Central memory CD4-positive, alpha-beta T cell (primary cell): ENCODE measurements around the gene SIX4.

Source experiments
- DNase-seq: peaks from one replicate; pipeline ENCODE4 v3.0.0; 2022

The SIX4 gene

DNA sequence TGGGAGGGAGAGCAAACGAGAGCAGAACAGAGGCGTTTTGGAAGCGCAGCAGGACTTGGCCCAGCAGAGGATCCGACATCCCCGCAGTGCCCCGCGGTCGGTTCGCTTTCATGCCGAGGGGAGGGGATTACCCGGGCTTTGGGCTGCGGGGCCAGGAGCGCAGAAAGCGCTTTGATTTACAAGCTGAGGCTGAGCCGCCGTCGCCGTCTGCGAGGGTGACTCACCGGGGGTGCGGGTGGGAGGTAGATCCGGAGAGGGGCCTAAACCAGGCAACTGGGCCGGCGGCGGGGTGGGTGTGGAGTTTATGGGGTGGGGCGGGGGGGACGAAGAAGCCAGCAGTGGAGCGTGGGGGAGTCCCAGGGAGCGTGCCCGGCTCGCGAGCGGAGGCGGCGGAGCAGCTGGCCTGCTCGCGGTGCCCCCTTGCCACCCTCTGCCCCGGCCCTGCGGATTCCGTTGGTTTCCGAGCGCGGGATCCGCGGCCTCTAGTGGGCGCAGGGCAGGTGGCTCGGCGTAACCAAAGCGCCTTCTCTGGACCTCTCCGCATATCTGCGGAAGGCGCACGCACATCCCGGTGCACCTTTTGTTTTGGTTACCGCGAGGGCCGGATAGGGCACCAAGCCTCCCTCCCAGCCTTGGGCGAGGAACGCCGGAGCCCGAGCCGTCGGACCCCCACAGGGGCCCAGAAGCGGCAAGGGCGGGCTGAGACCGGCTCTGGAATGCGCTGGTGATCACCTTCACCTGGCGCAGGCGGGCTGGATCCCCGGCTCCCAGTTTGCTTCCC is 2.6 kb downstream of the SIX4 start:
- DNase-seq, result peak; percentile 22

DNA sequence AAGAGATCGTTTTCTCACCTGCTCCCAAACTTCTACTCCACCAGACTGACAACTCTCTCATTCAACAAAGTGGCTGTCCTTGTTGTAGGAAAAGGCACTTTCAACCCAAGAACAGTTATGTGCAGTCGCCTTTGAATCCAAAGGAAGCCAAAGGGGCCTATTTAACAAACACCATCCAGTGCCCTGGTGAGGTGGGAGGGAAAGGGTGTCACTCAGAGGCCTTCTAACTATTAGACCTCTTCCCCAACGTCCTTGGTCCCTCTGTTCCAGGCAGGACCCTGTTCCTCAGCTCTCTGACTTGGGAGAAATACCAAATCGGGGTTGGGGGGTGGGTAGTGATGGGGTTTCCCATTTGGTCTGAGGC is 3.2 kb downstream of the SIX4 start:
- DNase-seq, result no peak

DNA sequence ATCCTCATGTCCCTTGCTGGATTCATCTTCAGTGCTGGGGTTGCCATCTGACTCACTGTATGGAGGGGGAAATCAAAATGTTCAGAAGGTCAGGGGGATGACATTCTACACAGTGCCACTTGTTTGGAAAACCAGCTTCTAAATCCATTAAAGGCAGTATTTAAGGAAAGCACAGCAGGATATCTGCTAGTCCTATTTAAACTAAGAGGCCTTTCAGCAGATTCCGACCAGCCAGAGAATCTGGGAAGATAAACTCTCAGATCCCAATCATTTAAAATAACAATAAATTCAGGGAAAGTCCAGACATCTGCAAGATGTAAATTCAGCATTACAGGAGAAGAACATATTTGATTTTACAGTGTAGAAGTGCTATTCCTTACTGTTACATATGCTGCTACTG is 3.8 kb downstream of the SIX4 start:
- no peak for DNase-seq

DNA sequence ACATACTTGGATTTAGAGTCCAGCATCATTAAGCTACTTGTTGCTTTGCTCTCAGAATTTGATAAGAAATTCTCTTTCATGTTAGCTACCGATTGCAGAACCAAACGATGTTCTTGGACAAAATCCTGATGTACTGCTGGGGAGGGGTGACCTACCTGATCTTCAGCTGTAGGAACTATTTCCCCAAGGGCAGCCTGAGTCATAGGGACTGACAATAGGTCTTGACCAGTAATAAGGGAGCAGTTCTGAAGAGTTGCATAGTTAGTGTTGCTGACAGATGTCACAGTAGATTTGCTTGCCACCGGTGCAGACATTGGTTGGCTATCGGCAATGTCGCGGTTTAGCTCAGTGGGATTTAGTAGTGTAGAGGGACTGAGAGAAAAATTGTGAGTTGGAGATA is 10.6 kb downstream of the SIX4 start:
- DNase-seq, result no peak

DNA sequence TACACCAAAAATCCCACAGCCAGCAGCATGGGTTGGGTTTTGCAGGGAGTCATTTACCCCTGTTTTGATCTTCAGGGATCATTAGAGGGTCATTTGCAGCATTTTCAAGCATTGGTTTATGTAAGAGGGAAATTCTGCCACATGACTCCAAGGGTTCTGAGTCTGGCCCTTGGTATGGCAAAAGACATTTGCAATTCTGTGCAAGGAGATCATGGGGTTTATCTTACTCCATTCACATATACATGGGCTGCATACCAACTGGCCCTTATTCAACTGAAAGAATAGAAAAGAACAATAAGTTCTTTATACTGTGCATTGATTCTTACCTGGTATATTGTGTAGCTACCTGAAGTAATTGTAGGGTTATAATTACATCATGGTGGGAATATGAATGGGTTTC is 13.7 kb downstream of the SIX4 start:
- DNase-seq, result no peak

DNA sequence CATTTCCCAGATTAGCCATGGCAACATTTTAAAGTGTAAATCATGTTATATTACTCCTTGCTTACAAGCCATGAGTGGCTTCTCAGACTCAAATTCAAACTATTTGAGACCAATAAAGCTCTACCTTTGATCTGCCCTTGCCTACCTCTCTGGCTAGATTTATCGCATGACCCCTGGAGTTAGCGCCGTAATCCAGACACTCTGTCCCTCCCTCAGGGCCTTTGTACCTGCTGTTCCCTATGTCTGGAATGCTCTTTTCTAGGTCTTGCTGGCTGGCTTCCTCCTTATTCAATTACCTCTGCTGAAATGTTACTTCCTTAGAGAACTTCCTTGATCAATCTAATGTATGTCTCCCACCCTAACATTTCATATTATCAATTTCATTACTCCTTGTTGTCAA is 16.3 kb downstream of the SIX4 start:
- DNase-seq, result no peak

DNA sequence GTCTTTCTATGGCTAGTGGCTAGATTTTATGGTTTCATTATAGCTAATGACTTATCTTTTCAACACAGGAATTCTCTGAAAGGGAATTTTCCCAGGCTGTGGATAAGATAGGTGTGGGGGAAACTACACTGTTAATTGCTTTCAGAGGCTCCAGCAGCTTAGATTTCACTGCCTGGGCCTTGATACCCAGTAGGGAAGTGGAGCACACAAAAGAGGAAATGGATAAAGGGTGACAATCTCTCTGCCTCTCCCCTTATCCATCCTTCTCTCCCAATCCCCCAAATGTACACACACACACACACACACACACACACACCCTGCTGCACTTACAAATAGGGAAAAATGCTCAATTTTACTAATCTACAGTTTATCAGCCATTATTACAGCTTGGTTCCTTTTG is 19.1 kb downstream of the SIX4 start:
- no peak for DNase-seq

DNA sequence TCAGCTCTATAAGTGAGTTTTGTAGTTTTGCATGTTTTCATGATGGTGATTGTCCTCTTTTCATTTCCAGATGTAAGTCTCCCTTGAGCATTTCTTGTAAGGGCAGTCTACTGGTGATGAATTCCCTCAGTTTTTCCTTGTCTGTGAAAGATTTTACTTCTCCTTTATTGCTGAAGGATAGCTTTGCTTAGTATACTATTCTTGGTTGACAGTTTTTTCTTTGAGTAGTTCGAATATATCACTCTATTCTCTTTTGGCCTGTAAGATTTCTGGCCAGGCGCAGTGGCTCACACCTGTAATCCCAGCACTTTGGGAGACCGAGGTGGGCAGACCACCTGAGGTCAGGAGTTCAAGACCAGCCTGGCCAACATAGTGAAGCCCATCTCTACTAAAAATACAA is 23.6 kb downstream of the SIX4 start:
- no peak for DNase-seq

DNA sequence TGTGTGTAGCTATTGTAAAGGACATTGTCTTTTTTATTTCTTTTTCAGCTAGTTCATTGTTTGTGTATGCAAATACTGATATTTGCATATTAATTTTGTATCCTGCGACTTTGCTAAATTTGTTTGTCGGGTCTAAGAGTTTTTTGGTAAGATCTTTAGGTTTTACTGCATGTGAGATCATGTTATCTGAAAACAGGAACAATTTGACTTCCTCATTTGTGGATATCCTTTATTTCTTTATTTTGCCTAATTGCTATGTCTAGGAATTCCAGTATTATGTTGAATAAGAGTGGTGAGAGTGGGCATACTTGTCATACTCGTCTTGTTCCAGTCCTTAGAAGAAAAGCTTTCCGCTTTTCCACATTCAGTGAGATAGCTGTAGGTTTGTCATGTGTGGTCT is 28.8 kb downstream of the SIX4 start:
- no peak for DNase-seq

DNA sequence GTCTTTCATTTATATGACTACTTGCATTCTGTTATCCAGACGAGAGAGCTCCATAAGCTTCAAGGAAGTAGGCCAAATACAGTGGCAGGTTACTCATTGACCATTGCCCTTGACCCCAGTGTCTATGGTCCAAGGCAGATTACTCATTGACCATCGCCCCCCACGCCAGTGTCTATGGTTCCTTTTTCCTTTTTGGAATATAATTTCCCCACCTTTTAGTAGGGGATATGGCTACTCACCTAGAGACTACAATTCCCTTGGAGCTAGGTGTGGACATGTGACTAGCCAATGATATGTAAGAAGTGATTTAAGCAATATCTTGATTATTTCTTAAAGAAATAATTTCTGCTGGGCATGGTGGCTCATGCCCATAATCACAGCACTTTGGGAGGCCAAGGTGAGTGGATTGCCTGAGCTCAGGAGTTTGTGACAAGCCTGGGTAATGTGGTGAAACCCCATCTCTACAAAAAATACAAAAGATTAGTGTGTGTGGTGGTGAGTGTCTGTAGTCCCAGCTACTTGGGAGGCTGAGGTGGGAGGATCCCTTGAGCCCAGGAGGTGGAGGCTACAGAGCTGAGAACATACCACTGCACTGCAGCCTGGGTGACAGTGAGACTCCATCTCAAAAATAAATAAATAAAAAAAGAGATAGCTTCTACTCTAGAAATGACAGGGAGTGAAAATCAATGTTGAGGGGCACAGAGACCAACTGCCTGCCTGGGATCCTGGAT is 32.6 kb downstream of the SIX4 start:
- no peak for DNase-seq

DNA sequence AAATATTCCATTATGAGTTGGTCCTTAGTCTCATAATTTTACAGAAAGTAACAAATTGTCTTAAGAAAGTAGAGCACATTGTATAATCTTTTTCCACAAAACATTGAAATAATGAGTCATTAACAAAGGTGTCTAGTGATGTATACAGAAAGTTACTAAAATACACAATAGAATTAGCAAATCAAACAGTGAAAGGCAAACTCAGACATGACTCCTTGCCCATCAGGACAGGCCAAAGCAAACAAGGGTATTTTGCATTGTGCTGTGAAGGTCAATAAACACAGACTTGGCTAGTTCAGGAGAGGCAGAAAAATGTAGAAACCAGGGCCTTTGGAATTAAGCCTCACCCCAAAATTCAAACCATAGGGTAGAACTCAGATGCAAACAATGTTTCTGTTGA is 37.3 kb downstream of the SIX4 start:
- DNase-seq, result no peak

DNA sequence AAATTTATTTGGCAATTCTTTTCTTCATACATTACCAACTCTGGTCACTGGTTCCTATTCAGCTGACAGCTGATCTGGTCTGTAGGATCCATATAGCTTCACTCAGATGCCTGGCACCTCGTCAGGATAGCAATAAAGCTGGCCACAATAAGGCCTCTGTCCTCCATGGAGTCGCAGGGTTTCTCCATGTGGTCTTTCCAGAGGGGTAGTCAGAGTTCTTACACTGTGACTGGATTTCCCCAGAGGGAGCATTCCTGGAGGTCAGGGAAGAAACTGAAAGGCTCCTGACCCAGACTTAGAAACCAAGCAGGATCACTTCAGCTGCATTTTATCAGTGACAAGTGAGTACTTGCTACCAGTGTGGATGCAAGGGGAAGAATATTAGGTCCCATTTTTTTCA is 39.9 kb downstream of the SIX4 start:
- no peak for DNase-seq

DNA sequence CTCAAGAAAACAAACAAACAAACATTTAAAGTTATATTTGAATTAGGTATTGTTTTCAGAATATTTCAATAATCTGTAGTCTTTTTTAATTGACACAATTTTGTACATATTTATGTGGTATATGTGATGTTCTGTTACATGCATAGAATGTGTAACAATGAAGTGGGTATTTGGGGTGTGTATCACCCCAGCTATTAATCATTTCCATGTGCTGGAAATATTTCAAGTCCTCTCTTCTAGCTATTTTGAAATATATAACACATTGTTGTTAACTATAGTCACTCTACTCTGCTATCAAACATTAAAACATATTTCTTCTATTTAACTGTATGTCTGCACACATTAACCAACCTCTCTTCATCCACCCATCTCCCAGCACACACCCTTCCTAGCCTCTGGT is 42.9 kb downstream of the SIX4 start:
- no peak for DNase-seq

DNA sequence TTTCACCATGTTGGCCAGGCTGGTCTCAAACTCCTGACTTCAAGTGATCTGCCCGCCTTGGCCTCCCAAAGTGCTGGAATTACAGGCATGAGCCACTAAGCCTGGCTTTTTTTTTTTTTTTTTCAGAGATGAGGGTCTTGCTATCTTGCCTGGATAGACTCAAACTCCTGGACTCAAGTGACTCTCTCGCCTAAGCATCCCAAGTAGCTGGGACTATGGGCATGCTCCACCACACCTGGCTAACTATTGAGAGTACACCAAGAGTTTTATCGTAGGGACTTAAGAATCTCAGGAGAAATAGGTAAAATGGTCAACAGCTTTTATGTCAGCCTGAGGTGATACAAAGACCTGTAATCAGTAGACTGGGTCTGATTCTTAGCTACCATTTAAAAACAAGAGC is 43.6 kb downstream of the SIX4 start:
- DNase-seq, result no peak

DNA sequence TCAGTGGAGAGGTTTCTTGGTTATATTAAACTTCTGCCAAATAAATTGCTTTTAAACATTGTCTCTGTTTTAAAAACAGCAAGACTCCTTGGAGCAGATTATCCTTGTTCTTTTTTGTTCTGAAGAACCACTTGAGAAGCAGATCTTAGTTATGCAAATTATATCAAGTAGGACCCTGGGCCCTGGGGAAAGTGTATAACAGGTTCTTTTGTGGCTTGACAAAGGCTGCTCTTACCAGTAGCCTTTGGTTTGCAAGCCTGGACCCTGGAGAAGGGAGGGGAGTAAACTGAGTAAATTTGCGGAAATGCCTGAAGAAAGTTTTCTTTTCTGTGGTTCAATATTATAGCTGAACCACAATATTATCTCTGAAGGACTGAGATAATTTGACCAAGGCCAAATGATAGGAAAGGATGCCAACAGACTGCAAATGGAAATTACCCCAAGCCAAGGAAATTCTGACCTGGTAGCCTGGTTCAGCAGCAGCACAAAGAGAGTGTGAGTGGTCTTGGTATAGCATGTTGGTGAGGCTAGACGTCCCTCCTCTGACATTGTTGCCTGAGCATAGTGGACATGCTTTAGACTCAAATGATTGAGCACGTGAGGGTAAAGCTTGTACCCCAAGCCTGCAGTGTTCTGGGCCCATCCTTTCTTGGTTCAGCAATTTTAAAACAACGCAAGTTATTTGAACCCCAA is 44.4 kb downstream of the SIX4 start:
- no peak for DNase-seq

DNA sequence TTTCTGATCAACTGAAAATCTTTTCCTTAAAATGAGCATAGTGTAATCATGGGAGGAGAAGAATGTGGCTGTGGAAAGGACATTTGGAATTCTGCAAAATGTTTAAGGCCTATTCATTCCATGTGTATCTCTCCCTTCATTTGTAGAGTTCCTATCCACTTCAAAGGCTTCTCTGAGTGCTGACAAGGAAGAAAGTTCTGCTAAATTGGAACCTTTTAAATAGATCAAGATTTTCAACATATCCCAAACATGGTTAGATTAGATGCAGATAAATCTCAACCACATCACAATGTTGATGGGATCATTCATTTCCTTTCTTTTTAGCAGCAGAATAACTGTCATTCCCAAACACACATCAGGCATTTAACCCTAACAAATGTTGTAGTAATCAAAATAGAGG is 46.5 kb downstream of the SIX4 start:
- no peak for DNase-seq

DNA sequence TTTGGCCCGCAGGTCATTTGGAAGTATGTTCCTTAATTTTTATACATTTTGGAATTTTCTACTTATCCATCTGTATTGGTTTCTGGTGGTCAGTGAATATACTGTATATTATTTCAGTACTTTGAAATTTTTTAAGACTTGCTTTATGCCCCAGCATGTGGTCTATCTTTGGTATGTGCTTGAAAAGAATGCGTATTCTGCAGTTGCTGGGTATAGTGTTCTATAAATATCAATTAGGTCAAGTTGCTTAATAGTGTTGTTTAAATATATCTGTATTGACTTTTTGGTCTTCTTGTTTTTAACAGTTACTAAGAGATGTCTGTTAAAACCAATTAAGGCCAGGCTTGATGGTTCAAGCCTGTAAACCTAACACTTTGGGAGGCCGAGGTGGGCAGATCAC is 53.2 kb downstream of the SIX4 start:
- DNase-seq, result no peak

DNA sequence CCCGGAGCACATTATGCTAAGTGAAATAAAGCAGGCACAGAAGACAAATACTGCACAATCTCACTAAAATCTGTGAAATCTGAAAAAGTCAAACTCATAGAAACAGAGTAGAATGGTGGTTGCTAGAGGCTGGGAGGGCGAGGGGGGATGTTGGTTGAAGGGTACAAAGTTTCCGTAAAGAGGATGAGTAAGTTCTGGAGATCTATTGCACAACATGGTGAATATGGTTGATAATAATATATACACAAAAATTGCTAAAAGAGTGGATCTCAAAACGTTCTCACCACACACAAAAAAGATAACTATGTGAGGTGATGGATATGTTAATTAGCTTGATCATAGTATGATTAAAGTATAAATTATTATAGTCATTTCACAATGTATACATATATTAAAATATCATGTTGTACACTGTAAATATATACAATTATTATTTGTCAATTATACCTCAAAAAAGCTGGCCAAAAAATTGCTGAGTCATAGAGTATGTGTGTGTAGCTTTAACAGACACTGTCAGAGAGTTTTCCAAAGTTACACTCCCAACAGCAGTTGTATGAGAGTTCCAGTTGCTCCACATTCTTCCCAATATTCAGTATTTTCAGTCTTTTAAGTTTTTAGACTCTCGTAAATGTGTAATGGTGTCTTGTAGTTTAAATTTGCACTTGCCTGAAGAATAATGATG is 55.6 kb downstream of the SIX4 start:
- no peak for DNase-seq

DNA sequence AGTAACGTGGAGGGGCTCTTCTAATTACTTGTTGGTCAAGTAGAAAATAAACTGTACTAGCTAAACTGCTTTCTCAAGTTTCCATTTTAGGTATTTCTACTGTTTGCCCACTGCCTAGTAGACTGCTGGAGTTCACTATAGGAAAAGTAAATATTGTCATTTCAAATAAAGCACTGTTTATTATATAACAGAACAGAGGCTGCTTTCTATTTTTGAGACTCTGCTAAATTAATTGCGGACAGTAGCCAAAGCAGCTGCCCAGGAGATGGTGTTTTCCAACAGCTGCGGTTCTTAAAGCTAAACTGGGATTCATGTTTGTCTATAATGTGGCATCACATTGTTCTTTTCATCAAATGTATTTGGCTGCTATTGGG is 59.0 kb downstream of the SIX4 start:
- DNase-seq, result no peak

DNA sequence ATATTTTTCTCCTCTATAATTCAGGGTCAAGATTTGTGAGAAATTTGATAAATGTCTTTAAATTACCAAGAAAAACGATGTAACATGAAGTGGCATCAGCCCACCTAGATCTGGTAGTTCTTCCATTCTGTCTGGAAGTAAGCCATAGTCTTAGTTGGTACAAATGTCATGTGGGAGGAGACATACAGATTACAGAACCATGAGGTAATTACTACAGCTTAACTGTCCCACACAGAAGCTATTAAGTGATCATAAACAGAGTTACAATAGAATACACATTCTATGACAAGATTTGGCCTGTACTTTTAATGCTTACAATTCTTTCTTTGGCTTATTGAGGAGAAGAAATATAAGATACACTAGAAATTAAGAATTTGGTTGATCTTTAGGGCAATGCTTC is 61.2 kb downstream of the SIX4 start:
- DNase-seq, result no peak

DNA sequence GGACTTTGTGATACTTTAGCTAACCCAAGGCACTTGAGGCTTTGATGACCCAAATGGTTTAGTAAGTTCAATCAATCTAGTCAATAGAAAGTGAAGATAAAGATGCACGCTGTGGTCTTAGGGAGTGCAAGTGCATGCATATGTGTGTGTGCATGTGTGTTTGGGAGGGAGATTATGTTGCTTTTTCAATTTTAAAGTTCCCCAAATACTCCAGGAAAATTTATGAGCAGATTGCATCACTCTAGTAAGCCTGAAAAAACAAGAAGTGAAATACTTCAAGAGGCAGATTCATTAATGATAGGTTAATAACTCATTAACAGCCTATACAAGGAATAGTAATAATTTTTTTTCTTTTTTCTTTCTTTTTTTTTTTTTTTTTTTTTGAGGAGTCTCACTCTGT is 62.4 kb downstream of the SIX4 start:
- DNase-seq, result no peak
